ENCODE data around the gene LY86. TPM values are rescaled to one million over a fixed set of nuclear protein-coding genes. Genes with fewer than 3 reads are reported as not detected.

LY86 gene
- total and polyA plus RNA-seq, 2 donors (not counting 1 experiment from before 2014, with no cell fraction given) = not detected

DNA sequence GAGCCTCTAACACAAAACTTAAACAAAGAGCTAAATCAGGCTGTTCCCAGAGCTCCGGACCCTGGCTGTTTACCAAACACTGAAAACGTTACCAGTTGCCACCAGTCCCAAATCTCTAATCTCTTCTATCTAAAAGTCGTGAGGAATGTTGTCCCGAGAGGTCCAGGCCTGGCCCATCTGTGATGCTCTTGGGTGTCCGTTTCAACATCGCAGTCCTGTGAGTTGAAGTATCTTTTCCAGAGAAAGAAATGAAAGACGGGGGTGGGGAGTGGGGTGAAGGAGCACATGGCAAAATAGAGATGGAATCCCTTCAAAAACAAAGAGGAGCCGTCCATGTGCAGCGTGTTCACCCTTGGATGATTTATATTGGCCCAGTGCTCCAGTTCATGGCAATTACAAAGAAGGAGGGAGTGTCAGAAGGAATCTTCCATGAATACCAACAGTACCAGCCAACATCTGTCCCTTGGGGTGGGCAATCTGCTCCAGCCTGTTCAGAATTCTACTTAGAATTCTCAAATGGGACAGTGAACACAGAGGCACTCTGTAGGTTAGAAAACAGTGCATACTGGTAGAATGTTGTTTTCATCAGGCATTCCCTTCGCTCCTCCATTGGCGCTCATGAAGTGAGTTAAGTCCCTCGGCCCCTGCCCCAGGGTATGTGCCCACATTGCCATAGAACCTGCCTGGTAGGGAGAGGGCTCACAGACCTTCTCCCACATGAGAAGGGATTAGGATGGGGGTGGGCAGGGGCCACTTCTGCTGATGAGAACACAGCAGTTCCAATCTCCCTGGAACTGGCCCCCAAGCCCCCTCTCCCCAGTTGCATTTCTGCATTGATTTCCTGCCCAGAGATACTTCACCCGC, 112.1 kb downstream of the LY86 start:
- DNase-seq (ENCODE audit: low read depth in 2 of 2) = no peak
- Histone ChIP-seq H3K4me2 (ENCODE audit: extremely low read depth, insufficient read depth, low read length) (peak overlapping the region; percentile 44), H3K9ac (ENCODE audit: insufficient read depth, low read length) (no peak overlapping the region), H3K9me3 (ENCODE audit: control insufficient read depth, insufficient read depth, low read depth, low read length) (no peaks in the 10 kb centered on the region), H3K79me2 (ENCODE audit: control insufficient read depth, insufficient read depth, low read length) (no peaks in the 10 kb centered on the region), H3K27me3 (ENCODE audit: control insufficient read depth, insufficient read depth, low read length) (peaks cover 8% of the 10 kb centered on the region), H3K4me3 (replicated peaks in 1 of 4; ENCODE audit: control extremely low read depth in 1 of 4, insufficient read depth in 1 of 4, low read depth in 3 of 4, low read length in 4 of 4) (peak overlapping the region in 1 of 4 experiments; percentile 8), H3K27ac (ENCODE audit: insufficient read depth, low read length) (peak overlapping the region; percentile 87), H4K20me1 (ENCODE audit: control insufficient read depth, extremely low read depth, insufficient read depth, low read length) (no peaks in the 10 kb centered on the region), H2AFZ (ENCODE audit: low read length) (no peak overlapping the region), H3K4me1 (ENCODE audit: control insufficient read depth, extremely low read depth, insufficient read depth, low read length) (peaks cover 13% of the 10 kb centered on the region), H3K36me3 (ENCODE audit: control insufficient read depth, insufficient read depth, low read length) (no peaks in the 10 kb centered on the region)
- TF ChIP-seq EZH2 (IDR thresholded peaks at IDR 0.05; ENCODE audit: low read length, missing control alignments) = no peak
- TF ChIP-seq CTCF (conservative IDR thresholded peaks at IDR 0.05 in 1 of 2, IDR thresholded peaks at IDR 0.05 in 1 of 2; ENCODE audit: low read depth in 1 of 2, low read length in 2 of 2) = no peak

- Histone ChIP-seq H3K36me3 (ENCODE audit: control insufficient read depth, insufficient read depth, low read length) (no peaks in the 10 kb centered on the region), H4K20me1 (ENCODE audit: control insufficient read depth, extremely low read depth, insufficient read depth, low read length) (no peaks in the 10 kb centered on the region), H3K27me3 (ENCODE audit: control insufficient read depth, insufficient read depth, low read length) (peaks cover 8% of the 10 kb centered on the region), H3K4me3 (replicated peaks in 1 of 4; ENCODE audit: control extremely low read depth in 1 of 4, insufficient read depth in 1 of 4, low read depth in 3 of 4, low read length in 4 of 4) (no peak overlapping the region), H3K9ac (ENCODE audit: insufficient read depth, low read length) (no peak overlapping the region), H3K4me2 (ENCODE audit: extremely low read depth, insufficient read depth, low read length) (no peak overlapping the region), H3K9me3 (ENCODE audit: control insufficient read depth, insufficient read depth, low read depth, low read length) (no peaks in the 10 kb centered on the region), H2AFZ (ENCODE audit: low read length) (no peak overlapping the region), H3K27ac (ENCODE audit: insufficient read depth, low read length) (no peak overlapping the region), H3K4me1 (ENCODE audit: control insufficient read depth, extremely low read depth, insufficient read depth, low read length) (peaks cover 7% of the 10 kb centered on the region), H3K79me2 (ENCODE audit: control insufficient read depth, insufficient read depth, low read length) (no peaks in the 10 kb centered on the region)
- DNase-seq (ENCODE audit: low read depth in 2 of 2) = no peak
- TF ChIP-seq CTCF (conservative IDR thresholded peaks at IDR 0.05 in 1 of 2, IDR thresholded peaks at IDR 0.05 in 1 of 2; ENCODE audit: low read depth in 1 of 2, low read length in 2 of 2) (no peak), EZH2 (IDR thresholded peaks at IDR 0.05; ENCODE audit: low read length, missing control alignments) (no peak)
These were observed 113.3 kb downstream of the LY86 start for GRCh38 chr6:6701864-6702263.

GRCh38 chr6:6703699-6704098, 115.2 kb downstream of the LY86 start:
- TF ChIP-seq EZH2 (IDR thresholded peaks at IDR 0.05; ENCODE audit: low read length, missing control alignments) (no peak), CTCF (conservative IDR thresholded peaks at IDR 0.05 in 1 of 2, IDR thresholded peaks at IDR 0.05 in 1 of 2; ENCODE audit: low read depth in 1 of 2, low read length in 2 of 2) (no peak)
- Histone ChIP-seq H3K27me3 (ENCODE audit: control insufficient read depth, insufficient read depth, low read length) (peaks cover 8% of the 10 kb centered on the region), H3K9me3 (ENCODE audit: control insufficient read depth, insufficient read depth, low read depth, low read length) (no peaks in the 10 kb centered on the region), H3K79me2 (ENCODE audit: control insufficient read depth, insufficient read depth, low read length) (no peaks in the 10 kb centered on the region), H3K4me1 (ENCODE audit: control insufficient read depth, extremely low read depth, insufficient read depth, low read length) (peaks cover 7% of the 10 kb centered on the region), H2AFZ (ENCODE audit: low read length) (no peak overlapping the region), H3K36me3 (ENCODE audit: control insufficient read depth, insufficient read depth, low read length) (no peaks in the 10 kb centered on the region), H4K20me1 (ENCODE audit: control insufficient read depth, extremely low read depth, insufficient read depth, low read length) (no peaks in the 10 kb centered on the region), H3K4me3 (replicated peaks in 1 of 4; ENCODE audit: control extremely low read depth in 1 of 4, insufficient read depth in 1 of 4, low read depth in 3 of 4, low read length in 4 of 4) (no peak overlapping the region), H3K9ac (ENCODE audit: insufficient read depth, low read length) (no peak overlapping the region), H3K4me2 (ENCODE audit: extremely low read depth, insufficient read depth, low read length) (no peak overlapping the region), H3K27ac (ENCODE audit: insufficient read depth, low read length) (no peak overlapping the region)
- DNase-seq (ENCODE audit: low read depth in 2 of 2) = no peak
